Calu3 (cell line): ENCODE results near the gene ETFA. TPM values are rescaled to one million over a fixed set of nuclear protein-coding genes. Genes with fewer than 3 reads are reported as not detected.
A peak's percentile ranks its signal among the peaks of the same experiment; 100 is the strongest.

ENCODE experiments used
- BruUV-seq: library from RNA; stranded (reverse); fragments of 400-500 nt; replicated peaks from 2 replicates; lab custom pipeline; 2021; lab: Mats Ljungman, UMichigan
- CTCF ChIA-PET: fragments of 300-600 bp; sonication (Branson Sonifier 250); formaldehyde crosslinking; loops from one replicate; lab custom pipeline; 2022; ENCODE audit warnings: antibody characterized with exemption; lab: Charles Lee
- DNase-seq: peaks from one replicate; pipeline ENCODE4 v3.0.0; 2022
- H3K27ac Mint-ChIP-seq: one replicate; pipeline ENCODE4 v1.8.0; 2022; ENCODE audit warnings: mixed read lengths; ENCODE audit not compliant: unreplicated experiment
- H3K27me3 Mint-ChIP-seq: one replicate; pipeline ENCODE4 v1.8.0; 2022; ENCODE audit warnings: mixed read lengths; ENCODE audit not compliant: unreplicated experiment
- H3K36me3 Mint-ChIP-seq: one replicate; pipeline ENCODE4 v1.8.0; 2022; ENCODE audit warnings: mild to moderate bottlenecking, moderate library complexity, mixed read lengths; ENCODE audit not compliant: insufficient read depth, unreplicated experiment
- H3K4me1 Mint-ChIP-seq: one replicate; pipeline ENCODE4 v1.8.0; 2022; ENCODE audit warnings: mild to moderate bottlenecking, low read depth, mixed read lengths; ENCODE audit not compliant: unreplicated experiment
- H3K4me3 Mint-ChIP-seq: one replicate; pipeline ENCODE4 v1.8.0; 2022; ENCODE audit warnings: mild to moderate bottlenecking, low read depth, moderate library complexity, mixed read lengths; ENCODE audit not compliant: unreplicated experiment
- H3K9me3 Mint-ChIP-seq: one replicate; pipeline ENCODE4 v1.8.0; 2022; ENCODE audit warnings: low read depth, mixed read lengths; ENCODE audit not compliant: unreplicated experiment
- intact Hi-C: fragments of 100-400 bp; cut with micrococcal nuclease; formaldehyde crosslinking; loops from one replicate; pipeline ENCODE4 v1.10.0; 2022; ENCODE audit not compliant: unreplicated experiment
- total RNA-seq: library from RNA; stranded (reverse); gene quantifications from 2 replicates; pipeline ENCODE4 v1.2.3, GENCODE V29; 2022
- TF ChIP-seq, protein P1 (sequence below): fragments of 200-600 bp; IDR thresholded peaks from one replicate; pipeline ENCODE4 v1.8.0; 2022; ENCODE audit warnings: antibody characterized with exemption; ENCODE audit not compliant: unreplicated experiment

Gene ETFA
- total RNA-seq, 1 experiment from 2014 or later, result 230 TPM

DNA sequence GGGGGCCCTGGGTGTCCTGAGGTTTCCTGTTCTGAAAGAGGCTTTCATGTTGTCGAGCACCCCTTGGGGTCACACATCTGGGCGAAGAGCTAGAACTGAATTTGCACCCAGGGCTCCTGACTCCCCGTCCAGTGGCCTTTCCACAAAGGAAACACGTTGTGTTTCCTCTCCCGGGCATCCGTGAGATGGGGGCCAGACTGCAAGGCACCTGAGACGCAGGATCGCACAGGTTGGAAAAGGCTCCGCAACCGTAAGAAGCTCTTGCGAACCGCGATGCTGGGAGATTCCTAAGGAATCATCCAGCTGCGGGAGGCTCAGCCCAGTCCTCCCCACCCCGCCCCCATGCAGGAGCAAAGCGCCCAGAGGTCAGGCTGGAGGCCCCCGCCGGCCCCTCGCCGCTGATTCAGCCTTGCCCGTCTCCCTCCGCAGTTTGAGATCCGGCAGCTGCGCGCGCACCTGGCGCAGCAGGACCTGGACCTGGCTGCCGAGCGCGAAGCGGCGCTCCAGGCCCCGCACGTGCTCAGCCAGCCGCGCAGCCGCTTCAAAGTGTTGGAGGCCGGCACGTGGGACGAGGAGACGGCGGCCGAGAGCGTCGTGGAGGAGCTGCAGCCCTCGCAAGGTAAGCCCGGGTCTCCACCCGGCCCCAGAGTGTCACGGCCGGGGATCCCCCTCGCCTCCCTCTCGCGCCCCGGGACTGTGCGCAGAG lies 119.6 kb downstream of the ETFA start:
- CTCF ChIA-PET, result no interaction called here
- no peaks in the 10 kb centered on the region for H3K9me3 Mint-ChIP-seq
- peaks cover 16% of the 10 kb centered on the region for H3K36me3 Mint-ChIP-seq
- H3K4me1 Mint-ChIP-seq, result peaks cover 26% of the 10 kb centered on the region
- no peak for DNase-seq
- TF ChIP-seq, protein P1, sequence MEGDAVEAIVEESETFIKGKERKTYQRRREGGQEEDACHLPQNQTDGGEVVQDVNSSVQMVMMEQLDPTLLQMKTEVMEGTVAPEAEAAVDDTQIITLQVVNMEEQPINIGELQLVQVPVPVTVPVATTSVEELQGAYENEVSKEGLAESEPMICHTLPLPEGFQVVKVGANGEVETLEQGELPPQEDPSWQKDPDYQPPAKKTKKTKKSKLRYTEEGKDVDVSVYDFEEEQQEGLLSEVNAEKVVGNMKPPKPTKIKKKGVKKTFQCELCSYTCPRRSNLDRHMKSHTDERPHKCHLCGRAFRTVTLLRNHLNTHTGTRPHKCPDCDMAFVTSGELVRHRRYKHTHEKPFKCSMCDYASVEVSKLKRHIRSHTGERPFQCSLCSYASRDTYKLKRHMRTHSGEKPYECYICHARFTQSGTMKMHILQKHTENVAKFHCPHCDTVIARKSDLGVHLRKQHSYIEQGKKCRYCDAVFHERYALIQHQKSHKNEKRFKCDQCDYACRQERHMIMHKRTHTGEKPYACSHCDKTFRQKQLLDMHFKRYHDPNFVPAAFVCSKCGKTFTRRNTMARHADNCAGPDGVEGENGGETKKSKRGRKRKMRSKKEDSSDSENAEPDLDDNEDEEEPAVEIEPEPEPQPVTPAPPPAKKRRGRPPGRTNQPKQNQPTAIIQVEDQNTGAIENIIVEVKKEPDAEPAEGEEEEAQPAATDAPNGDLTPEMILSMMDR, result no peak
- H3K27ac Mint-ChIP-seq, result no peak overlapping the region
- BruUV-seq, result no TSS peak
- H3K4me3 Mint-ChIP-seq, result no peak overlapping the region
- peaks cover 23% of the 10 kb centered on the region for H3K27me3 Mint-ChIP-seq
- intact Hi-C loops, result loop anchor here (1.0 to 10.0 kb wide), 3 partner anchors 94 to 653 kb away; no protein-coding TSS in a partner anchor

DNA sequence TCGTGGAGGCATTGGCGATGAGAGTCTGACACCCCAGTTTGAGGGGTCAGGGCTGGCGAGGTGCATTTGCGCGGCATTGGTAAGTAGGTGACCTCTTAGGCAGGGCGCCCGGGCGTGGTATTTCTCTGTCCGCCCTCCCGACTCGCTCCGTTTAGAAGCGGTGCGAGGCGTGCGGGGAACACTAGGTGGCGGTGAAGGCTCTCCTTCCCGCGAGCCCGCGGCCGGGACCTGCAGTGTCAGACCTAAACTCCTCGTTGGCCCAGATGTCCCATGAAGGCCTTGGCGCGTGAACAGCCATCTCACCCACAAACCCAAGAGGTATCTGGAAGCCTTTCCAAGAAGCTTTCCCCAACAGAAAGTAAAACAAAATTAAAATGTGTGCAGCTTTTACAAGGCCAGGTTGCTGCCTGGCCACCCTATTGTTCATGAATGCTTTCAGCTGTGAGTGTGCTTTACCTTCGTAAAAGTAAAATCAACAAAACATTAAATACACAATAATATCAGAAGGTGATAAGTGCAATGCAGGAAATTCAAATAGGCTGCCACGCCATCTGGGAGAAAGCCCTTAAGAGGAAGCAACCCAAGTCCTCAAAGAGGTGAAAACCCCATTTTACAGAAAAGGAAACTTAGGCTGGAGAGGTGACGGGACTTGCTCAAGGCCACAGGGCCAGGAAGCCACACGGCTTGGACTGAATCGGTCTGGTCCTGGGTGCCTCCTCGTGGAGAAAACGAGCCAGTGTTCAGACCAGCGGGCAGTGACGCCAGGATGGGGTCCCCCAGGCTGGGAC lies 120.3 kb downstream of the ETFA start:
- intact Hi-C loops, result loop anchor here (1.0 to 10.0 kb wide), 4 partner anchors 94 to 675 kb away; no protein-coding TSS in a partner anchor
- Mint-ChIP-seq H3K36me3 (peaks cover 12% of the 10 kb centered on the region), H3K9me3 (no peaks in the 10 kb centered on the region), H3K4me1 (peaks cover 19% of the 10 kb centered on the region), H3K27me3 (peaks cover 23% of the 10 kb centered on the region), H3K27ac (peak overlapping the region; percentile 10), H3K4me3 (peak overlapping the region; percentile 39)
- CTCF ChIA-PET, result interaction anchor here (0.7 to 1.1 kb wide), 2 partner anchors 133 to 139 kb away, joined by 3 to 5 read pairs; no protein-coding TSS in a partner anchor
- DNase-seq, result peak; percentile 88
- TF ChIP-seq, protein P1, result peak; percentile 87
- no TSS peak for BruUV-seq

DNA sequence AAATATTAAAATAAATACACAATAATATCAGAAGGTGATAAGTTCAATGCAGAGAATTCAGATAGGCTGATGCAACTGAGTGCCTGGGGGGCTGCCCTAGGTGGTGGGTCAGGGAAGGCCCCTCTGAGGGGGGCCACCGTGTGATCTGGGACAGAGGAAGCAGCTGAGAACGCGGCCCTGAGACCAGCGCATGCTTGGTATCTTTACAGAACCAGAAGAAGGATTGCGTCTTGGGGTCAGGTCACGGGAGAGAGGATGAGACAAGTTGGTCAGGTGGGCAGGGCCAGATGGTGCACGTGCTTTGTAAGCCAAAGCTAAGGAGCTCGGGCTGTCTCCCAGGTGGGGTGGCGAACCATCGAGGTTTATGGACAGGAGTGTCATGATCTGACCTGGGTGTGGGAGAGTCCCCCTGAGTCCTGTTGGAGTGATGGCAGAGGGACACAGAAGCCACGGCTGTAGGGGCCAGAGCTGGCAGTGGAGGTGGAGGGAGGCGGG lies 121.2 kb downstream of the ETFA start:
- peaks cover 12% of the 10 kb centered on the region for H3K4me1 Mint-ChIP-seq

DNA sequence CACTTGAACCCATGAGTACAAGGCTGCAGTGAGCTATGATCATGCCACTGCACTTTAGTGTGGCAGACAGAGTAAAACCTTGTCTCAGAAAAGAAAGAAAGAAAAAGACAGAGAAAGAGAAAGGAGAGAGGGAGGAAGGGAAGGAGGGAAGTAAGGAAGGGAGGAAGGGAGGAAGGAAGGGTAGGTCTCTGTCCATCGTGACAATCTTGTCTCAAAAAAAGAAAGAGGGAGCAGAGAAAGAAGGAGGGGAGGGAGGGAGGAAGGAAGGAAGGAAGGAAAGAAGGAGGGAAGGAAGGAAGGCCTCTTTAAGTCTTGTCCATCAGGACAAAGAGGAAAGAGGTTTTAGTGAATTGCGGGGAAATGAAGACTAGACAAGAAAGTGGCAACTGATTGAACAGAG lies 122.2 kb downstream of the ETFA start:
- no peak overlapping the region for H3K27ac Mint-ChIP-seq
- no peak for DNase-seq
- H3K4me1 Mint-ChIP-seq, result peaks cover 11% of the 10 kb centered on the region
- no peaks in the 10 kb centered on the region for H3K9me3 Mint-ChIP-seq
- no peak overlapping the region for H3K4me3 Mint-ChIP-seq
- TF ChIP-seq, protein P1, result no peak
- CTCF ChIA-PET, result no interaction called here
- intact Hi-C loops, result no loop called here
- BruUV-seq, result no TSS peak
- peaks cover 5% of the 10 kb centered on the region for H3K36me3 Mint-ChIP-seq
- H3K27me3 Mint-ChIP-seq, result peaks cover 23% of the 10 kb centered on the region

More for the DNA sequence above, 121.2 kb downstream of the ETFA start:
- H3K27me3 Mint-ChIP-seq, result peaks cover 23% of the 10 kb centered on the region
- H3K4me3 Mint-ChIP-seq, result peak overlapping the region; percentile 39
- peaks cover 6% of the 10 kb centered on the region for H3K36me3 Mint-ChIP-seq
- H3K27ac Mint-ChIP-seq, result peak overlapping the region; percentile 10
- CTCF ChIA-PET, result interaction anchor here (0.7 to 1.1 kb wide), 2 partner anchors 134 to 140 kb away, joined by 3 to 5 read pairs; no protein-coding TSS in a partner anchor
- BruUV-seq, result no TSS peak
- no peak for DNase-seq
- TF ChIP-seq, protein P1, result no peak
- intact Hi-C loops, result loop anchor here (1.0 to 10.0 kb wide), 3 partner anchors 141 to 676 kb away; no protein-coding TSS in a partner anchor
- H3K9me3 Mint-ChIP-seq, result no peaks in the 10 kb centered on the region
